Inflammatory macrophage (primary cell): Measurements from ENCODE around the gene CLEC9A.

Source experiments
- DNase-seq, 2 donors: peaks; one replicate each; pipeline ENCODE4 v3.0.0-alpha.2; 2020 to 2022

The CLEC9A gene

DNA sequence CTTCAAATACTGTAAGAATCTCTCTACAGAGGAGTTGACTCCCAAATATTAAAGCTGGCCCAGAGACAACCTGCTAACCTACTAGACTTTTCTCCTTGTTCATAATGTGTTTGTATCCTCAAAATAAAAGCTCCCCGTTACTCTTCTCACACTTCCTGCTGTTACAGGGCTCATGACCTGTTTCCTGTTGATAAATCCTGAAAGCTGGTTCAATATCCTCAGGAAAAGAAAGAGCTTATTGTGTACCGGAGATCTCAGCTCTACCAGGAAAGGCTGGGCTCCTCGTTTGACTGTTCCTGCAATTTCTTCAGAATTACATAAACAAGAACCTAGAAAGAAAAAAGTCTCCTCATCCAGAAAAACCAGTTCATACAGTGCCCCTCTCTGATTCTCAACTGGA lies 37.5 kb downstream of the CLEC9A start:
- DNase-seq: peak; percentile 20 to 43

DNA sequence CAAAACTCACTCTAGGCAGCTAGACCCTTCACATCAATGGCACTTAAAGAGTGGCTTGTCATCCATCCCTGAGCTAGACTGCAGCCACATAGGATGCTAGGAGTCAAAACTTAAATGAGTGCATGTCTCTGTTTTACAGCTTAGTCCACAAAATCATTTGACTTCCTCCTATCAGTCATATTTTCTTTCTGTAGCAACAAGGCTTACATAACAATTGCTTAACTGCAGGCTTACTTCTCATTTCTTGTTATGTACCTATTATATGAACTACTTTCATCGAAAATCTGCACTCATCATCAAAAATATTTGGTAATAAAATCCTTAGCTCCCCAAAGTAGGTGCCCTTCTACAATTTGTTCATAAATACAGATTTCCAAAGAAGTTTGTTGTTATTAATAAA lies 38.2 kb downstream of the CLEC9A start:
- peak; percentile 83 to 98 for DNase-seq

DNA sequence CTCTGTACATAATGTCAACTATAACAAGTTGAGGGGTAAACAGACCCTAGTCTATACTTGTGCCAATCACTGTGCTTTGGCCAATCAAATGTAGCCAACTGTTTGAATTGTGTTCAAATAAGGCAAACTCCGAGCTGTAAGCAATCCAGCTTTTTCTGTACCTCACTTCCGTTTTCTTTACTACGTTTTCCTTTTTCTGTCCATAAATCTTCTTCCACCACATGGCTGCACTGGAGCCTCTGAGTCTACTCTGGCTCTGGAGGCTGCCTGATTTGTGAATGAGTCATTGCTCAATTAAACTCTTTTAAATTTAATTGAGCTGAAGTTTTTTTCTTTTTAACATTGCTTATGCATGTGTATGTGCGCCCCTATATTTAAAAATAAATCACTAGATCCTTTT lies 38.6 kb downstream of the CLEC9A start:
- peak; percentile 70 to 78 for DNase-seq

DNA sequence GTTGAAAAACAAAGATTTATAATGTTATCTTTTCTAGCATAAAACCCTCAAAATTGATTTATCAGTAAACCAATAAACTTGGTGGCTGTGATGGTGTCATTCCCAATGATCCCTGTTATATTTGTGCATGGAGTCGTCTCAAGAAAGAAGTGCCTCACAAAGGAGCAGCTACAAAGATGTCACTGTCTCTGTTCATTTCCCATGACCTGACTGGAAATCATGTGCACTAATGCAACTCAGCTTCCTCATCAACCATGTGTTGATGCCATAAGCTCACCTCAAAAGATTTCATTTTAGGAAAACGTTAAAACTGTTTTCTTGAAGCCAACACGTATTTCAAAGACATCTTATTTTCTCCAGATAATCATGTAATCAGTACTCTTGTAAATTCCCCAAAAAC lies 39.5 kb downstream of the CLEC9A start:
- DNase-seq: peak; percentile 72 to 76

DNA sequence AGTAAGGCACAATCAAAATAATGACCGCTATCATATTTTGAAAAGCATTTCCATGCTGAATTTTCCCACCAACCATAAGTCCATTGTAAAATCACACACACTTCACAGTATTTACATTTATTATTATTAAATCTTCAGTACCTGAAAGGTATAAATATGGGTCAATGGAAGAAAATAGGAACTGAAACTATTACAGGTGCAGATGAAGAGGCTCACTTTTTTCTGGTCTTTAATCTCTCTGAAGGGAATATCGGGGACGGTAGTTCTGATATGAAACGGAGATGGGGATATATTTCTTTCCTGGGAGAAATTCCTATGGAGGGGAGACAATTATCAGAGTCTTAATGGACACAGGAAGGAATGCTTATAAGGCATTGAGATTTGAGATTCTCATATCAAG lies 39.9 kb downstream of the CLEC9A start:
- DNase-seq: no peak

DNA sequence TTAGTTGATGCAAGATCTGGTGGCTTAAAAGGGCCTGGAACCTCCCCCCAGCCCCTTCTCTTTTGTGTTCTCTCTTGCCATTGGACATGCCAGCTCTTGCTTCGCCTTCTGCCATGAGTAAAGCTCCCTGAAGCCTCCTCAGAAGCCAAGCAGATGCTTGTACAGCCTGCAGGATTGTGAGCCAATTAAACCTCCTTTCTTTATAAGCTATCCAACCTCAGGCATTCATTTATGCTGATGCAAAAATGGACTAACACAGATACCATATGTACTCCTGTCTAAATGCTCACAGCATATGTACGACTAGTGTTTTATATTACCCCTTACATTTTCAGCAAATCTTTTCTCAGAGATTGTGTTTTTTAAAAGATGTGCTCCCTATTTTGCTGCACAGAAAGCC lies 41.6 kb downstream of the CLEC9A start:
- no peak for DNase-seq

DNA sequence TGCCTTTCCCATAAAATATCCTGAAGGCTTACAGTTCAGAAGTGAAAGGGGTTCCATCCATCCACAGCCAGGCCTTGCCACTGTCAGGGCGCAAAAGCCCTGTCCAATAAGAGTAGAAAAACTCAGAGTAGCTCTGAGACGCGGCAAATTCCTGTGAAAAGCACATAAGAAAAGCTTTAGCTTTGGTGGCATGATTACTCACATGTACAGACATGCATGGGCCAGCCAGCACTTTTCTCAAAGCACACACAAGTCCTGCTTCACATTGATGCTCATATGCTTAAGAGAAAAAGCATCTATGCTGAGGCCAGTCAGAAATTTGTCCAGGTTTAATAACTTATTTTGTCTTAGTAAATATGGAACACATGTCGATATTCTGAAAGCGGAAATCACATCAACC lies 42.8 kb downstream of the CLEC9A start:
- DNase-seq: no peak

DNA sequence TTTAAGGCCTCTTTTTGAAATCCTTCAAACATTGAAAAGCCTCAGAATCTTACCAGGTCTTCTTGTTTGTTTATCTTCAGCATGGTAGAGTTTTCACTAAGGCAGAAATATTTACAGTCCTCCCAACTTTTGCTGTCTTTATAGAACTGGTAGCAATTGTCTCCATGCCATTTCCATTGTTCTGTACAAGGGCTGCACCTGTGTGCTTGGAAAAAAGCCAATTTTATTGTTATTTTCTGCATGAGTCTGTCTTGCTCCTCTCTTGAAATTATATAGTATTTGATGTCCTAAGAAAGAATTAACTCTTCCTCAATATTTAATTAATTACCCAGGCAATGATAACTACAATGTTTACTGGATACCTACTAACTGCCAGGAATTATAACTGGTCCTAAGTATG lies 45.0 kb downstream of the CLEC9A start:
- no peak for DNase-seq

DNA sequence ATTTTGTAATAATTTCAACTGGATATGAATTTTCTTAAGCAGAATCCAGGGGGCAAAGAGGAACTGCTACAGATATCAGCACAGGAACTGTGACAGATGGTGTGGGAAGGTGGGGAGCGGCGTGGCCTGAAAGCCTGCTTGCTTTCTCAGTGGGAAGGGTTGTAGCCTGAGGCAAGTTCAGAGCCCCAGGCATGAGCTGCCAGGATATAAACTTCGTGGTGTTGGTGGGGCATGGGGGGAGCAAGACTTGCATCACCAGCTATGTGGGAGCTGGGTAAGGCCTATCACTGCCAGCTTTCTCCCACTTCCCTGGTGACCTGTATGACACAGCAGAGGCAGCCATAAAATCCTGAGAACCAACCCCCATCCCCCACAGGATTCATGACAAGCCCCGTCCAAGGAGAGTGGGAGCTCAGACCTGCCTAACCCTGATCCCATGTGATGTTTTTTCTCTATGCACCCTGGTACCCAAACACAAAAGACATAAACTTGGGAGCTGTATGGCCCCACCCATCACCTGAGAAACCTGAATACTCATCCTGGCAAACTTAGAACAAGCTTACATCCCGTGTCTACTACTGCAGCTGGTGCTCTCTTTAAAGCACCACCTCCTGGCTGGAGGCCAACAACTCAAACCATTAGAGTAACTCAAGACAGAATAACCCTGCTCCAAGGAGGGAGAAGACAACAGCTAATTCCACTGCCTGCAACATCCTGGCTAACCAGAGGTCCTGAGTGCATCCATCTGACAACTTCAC lies 51.8 kb downstream of the CLEC9A start:
- peak; percentile 75 to 83 for DNase-seq

DNA sequence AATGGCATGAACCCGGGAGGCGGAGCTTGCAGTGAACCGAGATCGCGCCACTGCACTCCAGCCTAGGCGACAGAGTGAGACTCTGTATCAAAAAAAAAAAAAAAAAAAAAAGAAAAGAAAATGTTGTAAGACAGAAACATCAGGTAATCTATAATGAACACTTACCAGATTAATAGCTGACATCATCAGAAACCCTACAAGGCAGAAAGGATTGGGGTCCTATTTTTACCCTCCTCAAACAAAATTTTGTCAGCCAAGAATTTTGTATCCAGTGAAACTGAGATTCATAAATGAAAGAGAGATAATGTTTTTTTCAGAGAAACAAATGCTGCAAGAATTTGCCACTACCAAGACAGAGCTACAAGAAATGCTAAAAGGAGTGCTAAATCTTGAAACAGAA lies 54.3 kb downstream of the CLEC9A start:
- DNase-seq: no peak

DNA sequence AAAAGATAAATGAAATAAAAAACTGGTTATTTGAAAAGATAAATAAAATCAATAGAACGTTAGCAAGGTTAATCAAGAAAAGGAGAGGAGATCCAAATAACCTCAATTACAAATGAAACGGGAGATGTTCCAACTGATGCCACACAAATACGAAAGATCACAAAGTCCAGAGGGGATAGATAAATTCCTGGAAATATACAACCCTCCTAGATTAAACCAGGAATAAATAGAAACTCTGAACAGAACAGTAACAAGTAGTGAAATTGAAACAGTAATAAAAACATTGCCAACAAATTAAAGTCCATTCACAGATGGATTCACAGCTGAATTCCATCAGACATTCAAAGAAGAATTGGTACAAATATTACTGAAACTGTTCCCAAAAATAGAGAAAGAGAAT lies 55.9 kb downstream of the CLEC9A start:
- DNase-seq: no peak

DNA sequence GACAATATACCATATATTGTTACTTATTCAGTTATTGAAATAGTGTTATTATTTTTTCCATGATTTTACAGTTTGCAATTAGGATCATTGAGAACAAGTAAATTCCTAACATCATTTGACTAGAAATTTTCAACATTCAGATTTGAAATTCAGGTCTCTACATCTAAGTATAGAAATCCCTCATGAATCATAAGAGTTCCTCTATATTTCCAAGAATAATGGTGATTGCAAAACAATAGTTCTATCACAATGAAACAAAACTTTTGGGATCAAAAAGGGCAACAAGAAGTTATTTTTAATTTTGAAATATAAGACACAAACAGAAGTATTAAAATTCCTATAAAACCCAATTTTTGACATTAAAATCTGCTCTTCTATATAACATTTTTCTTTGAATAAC lies 57.5 kb downstream of the CLEC9A start:
- peak in 1 of 2 donors; percentile 90 for DNase-seq

DNA sequence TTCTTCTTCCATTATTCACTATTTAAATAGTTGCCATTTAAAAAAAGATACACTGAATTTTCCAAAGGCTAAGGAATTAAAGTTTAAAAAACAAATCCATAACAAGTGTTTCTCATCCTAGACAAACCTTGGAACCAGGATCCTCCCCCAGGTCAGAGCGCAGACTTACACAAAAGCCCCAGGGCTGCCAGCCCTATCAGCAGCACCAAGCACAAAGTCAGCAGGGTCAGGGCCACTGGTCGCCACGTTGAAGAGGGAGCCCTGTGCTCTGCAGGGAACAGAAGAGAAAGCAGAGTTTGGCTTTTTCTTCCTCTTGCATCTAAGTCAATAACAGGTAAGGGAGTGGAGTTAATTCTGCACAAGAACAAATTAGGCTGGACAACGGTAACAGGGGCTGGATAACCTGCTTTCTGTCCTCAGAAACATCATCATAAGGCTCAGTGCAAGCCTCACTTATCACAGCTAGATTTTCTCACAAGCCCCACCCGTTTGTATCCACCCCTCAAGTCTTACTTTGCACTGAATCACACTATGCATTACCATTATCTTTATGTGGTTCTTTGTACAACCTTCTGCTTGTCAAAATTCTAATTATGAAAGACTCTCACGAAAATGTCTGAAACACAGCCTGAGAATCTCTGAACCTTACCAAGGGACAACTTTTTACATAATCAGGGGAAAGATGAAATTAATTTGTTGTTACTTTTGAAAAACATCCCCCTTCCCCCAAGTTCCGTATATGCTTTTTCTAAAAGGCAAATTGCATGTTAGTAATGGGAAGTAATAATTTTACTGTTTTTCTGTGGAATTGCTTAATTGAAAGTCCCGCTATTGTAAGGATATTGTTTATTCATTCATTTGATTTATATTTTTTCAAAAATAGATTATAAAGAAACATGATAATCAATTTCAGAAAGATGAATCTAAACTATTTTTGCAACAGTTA lies 58.7 kb downstream of the CLEC9A start:
- DNase-seq: peak; percentile 27 to 73

DNA sequence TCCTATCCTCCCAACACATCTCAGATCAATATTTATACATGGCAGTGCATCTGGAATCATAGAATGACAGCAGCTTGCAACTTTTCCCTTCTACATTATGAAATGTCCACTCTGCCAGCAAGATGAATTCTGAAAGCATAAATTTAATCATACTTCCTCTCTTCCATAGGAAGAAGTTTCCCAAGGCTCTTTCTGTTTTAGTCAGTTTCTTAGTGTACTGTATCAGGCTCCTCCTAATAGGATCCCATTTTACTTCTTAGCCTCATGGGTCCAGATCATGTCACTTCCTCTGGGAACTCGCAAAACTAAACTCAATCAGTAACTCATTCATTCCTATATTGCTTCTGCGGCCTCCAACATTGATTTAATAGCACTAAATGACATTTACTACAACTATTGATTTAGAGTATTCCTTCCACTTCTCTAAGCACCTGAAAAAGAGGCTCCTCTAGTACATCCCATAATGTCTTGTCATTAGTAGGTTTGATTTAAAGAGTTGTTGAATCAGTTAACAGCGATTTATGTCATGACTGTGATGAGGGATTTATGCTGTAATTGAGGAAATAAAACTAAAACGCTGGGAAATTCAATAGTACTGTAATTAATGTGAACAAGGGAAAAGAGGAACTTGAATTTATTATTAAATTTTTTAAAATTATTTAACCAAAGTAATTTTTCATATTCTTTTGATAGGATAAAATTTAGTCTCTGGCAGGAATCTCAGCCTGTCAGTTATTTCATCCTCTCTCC lies 64.3 kb downstream of the CLEC9A start:
- DNase-seq: peak; percentile 79 to 94

DNA sequence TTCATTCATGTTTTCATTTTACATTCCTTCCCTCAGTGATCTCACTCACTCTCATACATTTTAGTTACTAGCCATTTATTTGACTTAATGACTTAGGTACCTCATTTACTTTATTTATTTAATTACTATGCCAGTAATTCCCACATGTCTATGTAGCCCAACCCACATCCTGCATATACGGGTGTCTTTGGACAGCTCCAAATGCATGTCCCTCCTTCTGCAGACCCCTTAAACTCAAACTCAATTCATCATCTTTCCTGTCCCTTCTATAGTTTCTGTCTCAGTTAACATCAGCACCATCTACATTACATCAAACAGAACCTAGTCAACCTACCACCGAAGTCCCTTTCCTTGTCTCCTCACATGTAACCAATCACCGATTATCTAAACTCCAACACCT lies 65.5 kb downstream of the CLEC9A start:
- DNase-seq: no peak

DNA sequence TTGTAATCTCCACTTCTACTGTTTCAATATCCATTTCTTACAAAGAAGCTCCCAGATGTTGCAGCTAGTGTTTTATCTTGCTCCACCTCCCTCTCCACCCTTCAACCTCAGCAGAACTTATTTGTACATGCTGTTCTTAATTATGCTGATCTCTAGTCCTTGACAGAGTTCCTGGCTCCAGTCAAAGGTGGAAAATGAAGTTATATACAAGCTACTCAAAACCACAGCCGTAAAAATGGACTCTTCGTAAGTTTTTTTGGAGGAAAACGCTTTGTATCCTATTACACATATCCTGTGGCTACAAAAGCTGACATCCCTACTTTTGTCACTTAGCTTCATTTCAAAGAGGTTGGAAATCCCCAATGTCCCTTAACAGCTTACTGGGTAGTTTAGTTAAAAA lies 67.0 kb downstream of the CLEC9A start:
- peak in 1 of 2 donors; percentile 31 for DNase-seq

DNA sequence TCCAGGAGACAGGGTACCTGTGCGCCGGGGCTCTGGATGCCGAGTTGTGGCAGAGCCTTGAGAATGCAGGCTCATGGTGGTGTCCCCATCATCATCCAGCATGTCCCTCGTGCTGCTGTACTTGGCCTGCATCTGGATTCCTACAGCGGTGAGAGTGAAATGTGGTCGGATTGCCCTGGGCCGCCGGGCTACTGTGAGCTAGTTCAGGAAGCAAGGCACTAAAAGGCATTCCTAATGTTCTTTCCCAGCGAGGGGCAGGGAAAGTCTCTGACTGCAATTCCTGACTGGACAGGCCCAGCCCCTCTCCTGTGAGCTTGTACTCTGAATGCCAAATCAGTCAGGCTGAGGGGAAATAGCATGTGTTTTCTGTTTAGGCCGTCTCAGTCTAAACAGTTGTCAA lies 68.3 kb downstream of the CLEC9A start, which contains the start of gene CLEC1A:
TSS of gene CLEC1A (minus strand) at position 195 of the 400 bp plus-strand sequence. CDS start at position 132, 63 bp downstream.
- no peak for DNase-seq

DNA sequence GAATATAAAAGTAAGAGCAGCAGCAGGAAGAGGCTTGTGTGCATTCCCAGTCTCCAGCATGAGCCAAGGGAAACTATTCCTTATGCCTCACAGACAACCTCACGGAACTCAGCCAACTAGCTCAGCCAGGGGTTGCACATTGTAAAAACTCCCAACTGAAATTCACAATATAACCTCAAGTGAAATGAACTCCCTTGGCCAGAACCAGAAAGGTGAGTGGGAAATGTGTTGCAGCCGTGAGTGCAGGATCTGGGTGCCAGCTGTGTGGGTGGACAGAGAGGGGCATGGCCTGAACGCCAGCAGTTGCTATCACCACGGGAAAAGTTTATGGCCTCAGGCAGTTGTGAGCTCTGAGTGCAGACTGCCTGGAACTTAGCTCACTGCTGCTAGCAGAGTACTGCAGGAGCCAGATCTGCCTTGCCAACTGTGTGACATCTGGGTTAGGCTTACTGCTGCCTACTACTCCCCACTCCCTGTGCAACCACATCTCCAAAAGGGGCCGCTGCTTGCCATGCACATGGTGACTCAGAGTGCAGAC lies 70.6 kb downstream of the CLEC9A start:
- DNase-seq: no peak

DNA sequence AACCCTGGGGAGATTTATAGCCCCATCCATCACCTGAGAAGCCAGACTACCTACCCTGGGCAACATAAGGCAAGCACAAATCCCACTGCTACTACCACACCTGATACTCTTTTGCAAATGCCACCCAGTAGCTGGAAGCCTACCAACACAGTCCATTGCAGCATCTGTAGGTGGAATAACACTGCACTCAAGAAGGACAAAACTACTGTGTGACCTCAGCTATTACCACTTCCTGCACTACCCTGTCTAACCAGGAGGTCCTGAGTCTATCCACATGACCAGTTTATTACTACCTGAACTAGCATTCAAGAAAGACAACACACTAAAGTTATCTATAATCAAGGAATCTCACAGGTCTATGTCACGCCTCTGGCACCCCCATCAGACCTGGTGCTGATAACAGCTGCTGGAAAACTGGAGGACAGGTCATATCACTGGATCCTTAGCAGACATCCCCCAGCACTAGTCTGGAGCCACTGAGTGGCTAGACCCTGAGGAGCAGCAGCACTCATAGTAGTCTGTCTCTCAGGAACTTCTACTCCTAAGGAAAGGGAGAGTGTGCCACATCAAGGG lies 71.3 kb downstream of the CLEC9A start:
- no peak for DNase-seq

DNA sequence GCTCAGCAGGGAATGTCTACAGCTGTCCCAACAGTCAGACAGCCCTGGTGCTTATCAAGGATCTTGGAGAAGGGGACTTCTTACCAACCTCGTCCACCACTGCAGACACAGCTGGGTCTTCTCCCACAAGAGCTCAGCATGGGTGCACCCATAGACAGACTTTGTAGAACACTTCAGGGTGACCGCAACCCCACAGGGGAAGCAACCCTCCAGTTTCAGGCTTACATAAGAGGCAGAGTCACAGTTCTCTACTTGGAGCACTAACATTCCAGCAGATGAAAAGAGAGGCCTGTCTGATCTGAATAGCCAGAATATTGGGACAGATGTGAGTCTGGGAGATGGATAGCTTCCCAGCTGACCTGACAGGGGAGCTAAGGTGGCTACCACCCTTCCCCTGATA lies 71.8 kb downstream of the CLEC9A start:
- peak; percentile 80 to 83 for DNase-seq

DNA sequence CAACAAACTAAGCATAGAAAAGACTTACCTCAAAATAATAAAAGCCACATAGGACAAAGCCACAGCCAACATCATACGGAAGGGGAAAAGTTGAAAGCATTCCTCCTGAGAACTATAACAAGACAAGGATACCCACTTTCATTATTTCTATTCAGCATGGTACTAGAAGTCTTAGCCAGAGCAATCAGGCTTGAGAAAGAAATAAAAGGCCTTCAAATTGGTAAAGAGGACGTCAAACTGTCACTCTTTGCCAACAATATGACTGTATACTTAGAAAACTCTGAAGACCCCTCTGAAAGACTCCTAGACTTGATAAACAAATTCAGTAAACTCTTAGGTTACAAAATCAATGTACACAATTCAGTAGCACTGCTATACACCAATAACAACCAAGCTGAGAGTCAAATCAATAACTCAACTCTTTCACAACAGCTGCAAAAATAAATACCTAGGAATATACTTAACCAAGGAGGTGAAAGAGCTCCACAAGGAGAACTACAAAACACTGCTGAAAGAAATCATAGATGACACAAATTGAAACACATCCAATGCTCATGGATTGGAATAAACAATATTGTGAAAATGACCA lies 79.9 kb downstream of the CLEC9A start:
- no peak for DNase-seq

DNA sequence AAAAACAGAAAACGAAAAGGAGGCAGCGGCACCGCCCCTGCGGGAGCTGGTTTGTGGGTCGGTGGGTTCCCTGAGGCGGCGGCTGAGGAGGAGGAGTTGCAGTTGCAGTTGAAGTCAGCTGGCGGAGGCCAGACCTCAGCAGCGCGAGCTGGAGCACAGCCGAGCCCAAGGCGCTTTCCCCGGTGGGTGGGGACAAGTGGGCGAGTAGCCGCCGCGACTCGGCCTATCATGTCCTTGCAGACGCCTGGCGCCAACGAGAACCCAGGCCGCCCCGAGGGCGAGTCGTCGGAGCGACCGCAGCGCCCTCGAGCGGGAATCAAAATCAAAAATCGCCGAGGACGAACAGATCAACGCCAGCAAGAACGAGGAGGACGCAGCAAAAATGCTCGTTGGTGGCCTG lies 81.0 kb downstream of the CLEC9A start:
- DNase-seq: no peak
